Endothelial cell of umbilical vein (primary cell): ENCODE data around the gene FAM187B.

Experiments
- MAX ChIP-seq: IDR thresholded peaks from 2 replicates; pipeline ENCODE4 v1.6.1; 2011; ENCODE audit not compliant: insufficient read depth, insufficient read length
- POLR2A ChIP-seq: IDR thresholded peaks from 2 replicates; pipeline ENCODE4 v1.6.1; 2012; ENCODE audit warnings: low read depth, mild to moderate bottlenecking, control low read depth, low read length
- POLR2AphosphoS5 ChIP-seq: IDR thresholded peaks from 2 replicates; pipeline ENCODE4 v1.6.1; 2012; ENCODE audit warnings: low read depth, mild to moderate bottlenecking, control low read depth, low read length, moderate library complexity; ENCODE audit not compliant: insufficient read depth
- TF ChIP-seq, protein P1 (sequence below), 2 donors: IDR thresholded peaks; 1 replicate in 1 of 2; 2 replicates in 1 of 2; pipeline ENCODE4 v1.5.1; 2011; ENCODE audit warnings: low read length in 2 of 2, mild to moderate bottlenecking in 2 of 2, moderate library complexity in 2 of 2, control low read depth in 1 of 2, inconsistent platforms in 1 of 2, low read depth in 1 of 2; ENCODE audit not compliant: insufficient read depth in 1 of 2; ENCODE audit errors: extremely low read depth in 1 of 2

GRCh38 chr19:35199481-35199880, 29.1 kb downstream of the FAM187B start:
- TF ChIP-seq, protein P1, sequence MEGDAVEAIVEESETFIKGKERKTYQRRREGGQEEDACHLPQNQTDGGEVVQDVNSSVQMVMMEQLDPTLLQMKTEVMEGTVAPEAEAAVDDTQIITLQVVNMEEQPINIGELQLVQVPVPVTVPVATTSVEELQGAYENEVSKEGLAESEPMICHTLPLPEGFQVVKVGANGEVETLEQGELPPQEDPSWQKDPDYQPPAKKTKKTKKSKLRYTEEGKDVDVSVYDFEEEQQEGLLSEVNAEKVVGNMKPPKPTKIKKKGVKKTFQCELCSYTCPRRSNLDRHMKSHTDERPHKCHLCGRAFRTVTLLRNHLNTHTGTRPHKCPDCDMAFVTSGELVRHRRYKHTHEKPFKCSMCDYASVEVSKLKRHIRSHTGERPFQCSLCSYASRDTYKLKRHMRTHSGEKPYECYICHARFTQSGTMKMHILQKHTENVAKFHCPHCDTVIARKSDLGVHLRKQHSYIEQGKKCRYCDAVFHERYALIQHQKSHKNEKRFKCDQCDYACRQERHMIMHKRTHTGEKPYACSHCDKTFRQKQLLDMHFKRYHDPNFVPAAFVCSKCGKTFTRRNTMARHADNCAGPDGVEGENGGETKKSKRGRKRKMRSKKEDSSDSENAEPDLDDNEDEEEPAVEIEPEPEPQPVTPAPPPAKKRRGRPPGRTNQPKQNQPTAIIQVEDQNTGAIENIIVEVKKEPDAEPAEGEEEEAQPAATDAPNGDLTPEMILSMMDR (IDR thresholded peaks at IDR 0.05; ENCODE audit: extremely low read depth in 1 of 2, insufficient read depth in 1 of 2, low read depth in 1 of 2, low read length in 2 of 2) = no peak
- no peak for TF ChIP-seq POLR2AphosphoS5
- TF ChIP-seq POLR2A = no peak
- TF ChIP-seq MAX = no peak
